ENCODE results near the gene SLC49A3. TPM values are rescaled to one million over a fixed set of nuclear protein-coding genes. Genes with fewer than 3 reads are reported as not detected.

The SLC49A3 gene
- total RNA-seq, 1 experiment from 2014 or later = 6.9 TPM

GRCh38 chr4:651884-652642 lies 36.9 kb downstream of the SLC49A3 start:
- no peak for TF ChIP-seq CTCF (conservative IDR thresholded peaks at IDR 0.05)

More at GRCh38 chr4:651884-652642, 36.9 kb downstream of the SLC49A3 start:
- Histone ChIP-seq H2BK120ac (ENCODE audit: low read depth, low read length, poor library complexity, severe bottlenecking) (no peak overlapping the region), H3K9ac (ENCODE audit: extremely low read depth, insufficient read length, low read length) (no peak overlapping the region), H3K4me2 (ENCODE audit: insufficient read depth, insufficient read length, low read length) (no peak overlapping the region), H2AFZ (ENCODE audit: low read length) (no peak overlapping the region), H3K23ac (ENCODE audit: insufficient read length, low read depth, low read length) (no peak overlapping the region), H3K27ac (ENCODE audit: insufficient read length, low read depth, low read length) (no peak overlapping the region), H3K79me2 (ENCODE audit: insufficient read depth, low read length) (no peaks in the 10 kb centered on the region), H3K79me1 (ENCODE audit: insufficient read depth, low read depth, low read length, poor library complexity, severe bottlenecking) (no peaks in the 10 kb centered on the region), H2BK12ac (ENCODE audit: insufficient read length, low read depth, low read length) (no peak overlapping the region), H3K23me2 (ENCODE audit: insufficient read length, low read depth, low read length, poor library complexity, severe bottlenecking) (no peaks in the 10 kb centered on the region), H2AK5ac (ENCODE audit: insufficient read length, low read length) (no peak overlapping the region), H4K91ac (ENCODE audit: insufficient read length, low read depth, low read length) (no peak overlapping the region), H4K20me1 (ENCODE audit: control insufficient read depth, insufficient read depth, insufficient read length) (no peaks in the 10 kb centered on the region), H3K56ac (ENCODE audit: insufficient read length, low read depth, low read length) (no peak overlapping the region), H3K4ac (ENCODE audit: low read depth, low read length) (no peak overlapping the region), H2BK15ac (ENCODE audit: low read depth, low read length) (no peak overlapping the region), H3T11ph (ENCODE audit: low read length) (no peak overlapping the region), H3K9me3 (ENCODE audit: control insufficient read depth, low read depth, low read length) (no peaks in the 10 kb centered on the region), H4K5ac (ENCODE audit: insufficient read length, low read depth, low read length) (no peak overlapping the region), H4K8ac (replicated peaks; ENCODE audit: insufficient read length, low read depth, low read length) (no peak overlapping the region), H3K14ac (ENCODE audit: insufficient read depth, low read length) (no peak overlapping the region), H2BK20ac (ENCODE audit: low read depth, low read length, poor library complexity, severe bottlenecking) (no peak overlapping the region), H3K18ac (ENCODE audit: insufficient read length, low read depth, low read length) (no peak overlapping the region), H2BK5ac (ENCODE audit: insufficient read length, low read length) (no peak overlapping the region), H3K27me3 (ENCODE audit: insufficient read depth, low read length) (no peaks in the 10 kb centered on the region), H3K4me1 (ENCODE audit: insufficient read depth, low read length) (no peaks in the 10 kb centered on the region)
- H3K36me3 Mint-ChIP-seq (ENCODE audit: insufficient read depth in 1 of 3, low read depth in 3 of 3) = no peaks in the 10 kb centered on the region; a peak in 1 of 7 replicates
- H3K27ac Mint-ChIP-seq = no peak overlapping the region
- H3K4me1 Mint-ChIP-seq = peaks cover 5 to 25% of the 10 kb centered on the region in 2 experiments; a peak in 3 of 4 replicates
- H3K27me3 Mint-ChIP-seq (ENCODE audit: low read depth) = no peaks in the 10 kb centered on the region; the same call in none of the 2 replicates
- no peaks in the 10 kb centered on the region; a peak in 1 of 5 replicates for H3K9me3 Mint-ChIP-seq
- WGBS (ENCODE audit: extremely low coverage, insufficient read length, low lambda C conversion rate) = no CpG with 5 or more reads among the region's 24 CpGs
- no peak overlapping the region for H3K4me3 Mint-ChIP-seq
- DNase-seq = no peak
